AG10803 (cell line): ENCODE results near the gene CLN6.

Experiments
- DNase-seq: peaks from one replicate; pipeline ENCODE4 v3.0.0; 2010; ENCODE audit warnings: low read depth
- H3K4me3 ChIP-seq: 2 replicates; pipeline ENCODE4 v1.5.1; 2011; ENCODE audit warnings: mild to moderate bottlenecking, low read length, control low read depth
- CTCF ChIP-seq: conservative IDR thresholded peaks from 2 replicates; pipeline ENCODE4 v1.5.1; 2011; ENCODE audit warnings: mild to moderate bottlenecking, low read length, control low read depth, inconsistent platforms

The CLN6 gene

GRCh38 chr15:68208636-68209240, 20.8 kb downstream of the CLN6 start:
- no peak for TF ChIP-seq CTCF
- no peak for DNase-seq
- H3K4me3 ChIP-seq: no peak overlapping the region

GRCh38 chr15:68208136-68208535, 21.4 kb downstream of the CLN6 start:
- DNase-seq: no peak
- no peak overlapping the region for H3K4me3 ChIP-seq
- no peak for TF ChIP-seq CTCF

GRCh38 chr15:68207176-68207935, 22.2 kb downstream of the CLN6 start:
- no peak for DNase-seq
- no peak for TF ChIP-seq CTCF
- no peak overlapping the region for H3K4me3 ChIP-seq

GRCh38 chr15:68206711-68207151, 22.8 kb downstream of the CLN6 start:
- no peak overlapping the region for H3K4me3 ChIP-seq
- TF ChIP-seq CTCF: no peak
- DNase-seq: no peak

GRCh38 chr15:68205954-68206539, 23.5 kb downstream of the CLN6 start:
- no peak for DNase-seq
- no peak overlapping the region for H3K4me3 ChIP-seq
- no peak for TF ChIP-seq CTCF

GRCh38 chr15:68205558-68205944, 24.0 kb downstream of the CLN6 start:
- DNase-seq: no peak
- no peak for TF ChIP-seq CTCF
- H3K4me3 ChIP-seq: no peak overlapping the region
